ENCODE measurements around the gene AGPAT3. TPM values are rescaled to one million over a fixed set of nuclear protein-coding genes. Genes with fewer than 3 reads are reported as not detected.

The AGPAT3 gene
- total RNA-seq, 1 donor from 2014 or later: 45.4 TPM

GRCh38 chr21:43900078-43900385 is 35.0 kb downstream of the AGPAT3 start:
- TF ChIP-seq, protein P1, sequence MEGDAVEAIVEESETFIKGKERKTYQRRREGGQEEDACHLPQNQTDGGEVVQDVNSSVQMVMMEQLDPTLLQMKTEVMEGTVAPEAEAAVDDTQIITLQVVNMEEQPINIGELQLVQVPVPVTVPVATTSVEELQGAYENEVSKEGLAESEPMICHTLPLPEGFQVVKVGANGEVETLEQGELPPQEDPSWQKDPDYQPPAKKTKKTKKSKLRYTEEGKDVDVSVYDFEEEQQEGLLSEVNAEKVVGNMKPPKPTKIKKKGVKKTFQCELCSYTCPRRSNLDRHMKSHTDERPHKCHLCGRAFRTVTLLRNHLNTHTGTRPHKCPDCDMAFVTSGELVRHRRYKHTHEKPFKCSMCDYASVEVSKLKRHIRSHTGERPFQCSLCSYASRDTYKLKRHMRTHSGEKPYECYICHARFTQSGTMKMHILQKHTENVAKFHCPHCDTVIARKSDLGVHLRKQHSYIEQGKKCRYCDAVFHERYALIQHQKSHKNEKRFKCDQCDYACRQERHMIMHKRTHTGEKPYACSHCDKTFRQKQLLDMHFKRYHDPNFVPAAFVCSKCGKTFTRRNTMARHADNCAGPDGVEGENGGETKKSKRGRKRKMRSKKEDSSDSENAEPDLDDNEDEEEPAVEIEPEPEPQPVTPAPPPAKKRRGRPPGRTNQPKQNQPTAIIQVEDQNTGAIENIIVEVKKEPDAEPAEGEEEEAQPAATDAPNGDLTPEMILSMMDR (IDR thresholded peaks at IDR 0.05): no peak
- no peak overlapping the region for H3K4me3 Mint-ChIP-seq (ENCODE audit: unreplicated experiment)
- no peak overlapping the region for H3K27ac Mint-ChIP-seq (ENCODE audit: unreplicated experiment)
- peaks cover 4% of the 10 kb centered on the region for H3K4me1 Mint-ChIP-seq (ENCODE audit: low read depth)
- H3K36me3 Mint-ChIP-seq (ENCODE audit: low read depth): peaks cover 10% of the 10 kb centered on the region
- H3K27me3 Mint-ChIP-seq (ENCODE audit: low read depth): no peaks in the 10 kb centered on the region
- no peak for DNase-seq (ENCODE audit: low spot score)
- peaks cover 3% of the 10 kb centered on the region for H3K9me3 Mint-ChIP-seq (ENCODE audit: low read depth)

- Mint-ChIP-seq H3K27me3 (ENCODE audit: low read depth) (no peaks in the 10 kb centered on the region), H3K4me1 (ENCODE audit: low read depth) (peaks cover 4% of the 10 kb centered on the region), H3K36me3 (ENCODE audit: low read depth) (peaks cover 10% of the 10 kb centered on the region), H3K9me3 (ENCODE audit: low read depth) (peaks cover 3% of the 10 kb centered on the region), H3K4me3 (ENCODE audit: unreplicated experiment) (no peak overlapping the region), H3K27ac (ENCODE audit: unreplicated experiment) (no peak overlapping the region)
- DNase-seq (ENCODE audit: low spot score): peak; percentile 72
- TF ChIP-seq, protein P1 (IDR thresholded peaks at IDR 0.05): no peak
Measured at GRCh38 chr21:43900690-43901089, 35.7 kb downstream of the AGPAT3 start.

DNA sequence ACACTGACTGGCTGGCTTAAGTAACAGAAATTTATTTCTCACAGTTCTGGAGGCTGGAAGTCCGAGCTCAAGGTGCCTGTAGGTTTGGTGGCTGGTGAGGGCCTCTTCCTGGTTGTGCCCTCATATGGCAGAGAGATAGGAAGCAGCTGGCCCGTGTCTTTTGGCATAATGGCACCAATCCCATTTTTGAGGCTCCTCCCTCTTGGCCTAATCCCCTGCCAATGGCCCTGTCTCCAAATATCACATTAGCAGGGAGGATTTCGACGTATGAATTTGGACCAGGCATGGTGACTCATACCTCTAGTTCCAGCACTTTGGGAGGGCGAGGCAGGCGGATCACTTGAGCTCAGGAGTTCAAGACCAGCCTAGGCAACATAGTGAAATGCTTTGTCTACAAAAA is 37.4 kb downstream of the AGPAT3 start:
- Mint-ChIP-seq H3K4me1 (ENCODE audit: low read depth) (peaks cover 4% of the 10 kb centered on the region), H3K9me3 (ENCODE audit: low read depth) (peaks cover 3% of the 10 kb centered on the region), H3K4me3 (ENCODE audit: unreplicated experiment) (no peak overlapping the region), H3K36me3 (ENCODE audit: low read depth) (peaks cover 13% of the 10 kb centered on the region), H3K27me3 (ENCODE audit: low read depth) (no peaks in the 10 kb centered on the region), H3K27ac (ENCODE audit: unreplicated experiment) (no peak overlapping the region)
- TF ChIP-seq, protein P1 (IDR thresholded peaks at IDR 0.05): no peak
- DNase-seq (ENCODE audit: low spot score): peak; percentile 28

DNA sequence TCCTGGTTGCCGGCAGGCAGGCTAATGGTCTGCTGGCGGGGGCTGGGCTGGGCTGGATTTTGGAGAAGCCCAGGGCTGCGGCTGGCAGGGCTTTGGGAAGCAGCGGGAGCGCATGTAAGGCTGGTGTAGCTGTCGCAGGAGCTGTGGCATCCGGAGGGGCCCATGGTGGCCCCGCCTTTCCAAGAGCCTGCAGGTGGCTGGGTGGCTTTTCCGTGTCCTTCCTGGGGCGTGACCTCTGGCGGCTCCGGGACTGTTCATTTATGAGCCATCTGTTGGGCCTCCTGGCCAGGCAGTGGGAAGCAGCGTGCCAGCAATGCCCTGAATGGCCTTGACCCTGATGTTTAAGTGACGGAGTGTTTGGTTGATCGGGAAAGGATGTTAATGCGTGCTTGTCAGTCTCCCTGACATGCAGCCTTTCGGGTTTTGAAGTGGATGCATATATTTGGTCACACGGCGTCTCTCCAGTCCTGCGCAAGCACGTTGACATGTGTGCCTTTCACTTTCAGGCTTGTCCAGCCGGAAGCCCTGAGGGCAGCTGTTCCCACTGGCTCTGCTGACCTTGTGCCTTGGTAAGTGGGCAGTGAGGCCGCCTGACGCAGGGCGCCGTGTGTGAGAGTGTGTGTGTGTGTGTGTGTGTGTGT is 38.5 kb downstream of the AGPAT3 start:
- Mint-ChIP-seq H3K4me1 (ENCODE audit: low read depth) (peaks cover 9% of the 10 kb centered on the region), H3K36me3 (ENCODE audit: low read depth) (peaks cover 10% of the 10 kb centered on the region), H3K4me3 (ENCODE audit: unreplicated experiment) (no peak overlapping the region), H3K27me3 (ENCODE audit: low read depth) (no peaks in the 10 kb centered on the region), H3K27ac (ENCODE audit: unreplicated experiment) (no peak overlapping the region), H3K9me3 (ENCODE audit: low read depth) (peaks cover 3% of the 10 kb centered on the region)
- DNase-seq (ENCODE audit: low spot score): peak; percentile 81
- TF ChIP-seq, protein P1 (IDR thresholded peaks at IDR 0.05): no peak

DNA sequence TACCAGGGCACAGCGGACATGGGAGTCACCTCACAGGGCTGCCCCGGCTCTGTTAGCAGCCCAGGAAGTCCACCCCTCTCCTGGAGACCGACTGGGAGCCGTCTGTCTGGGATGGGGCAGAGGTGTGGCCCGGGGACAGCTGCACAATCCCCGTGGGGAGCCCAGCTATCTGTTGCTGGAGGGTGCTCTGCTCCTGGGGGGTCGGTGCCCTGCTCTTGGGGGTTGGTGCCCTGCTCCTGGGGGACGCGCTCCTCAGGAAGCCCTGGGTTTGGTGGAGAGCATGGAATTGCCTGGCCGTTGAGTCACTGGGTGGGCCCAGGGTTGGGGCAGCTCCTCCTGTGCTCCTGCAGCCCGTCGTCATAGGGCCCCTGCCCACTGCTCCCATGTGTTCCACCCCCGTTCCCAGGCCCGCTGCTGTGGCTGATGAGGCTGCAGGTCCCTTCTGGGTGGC is 39.3 kb downstream of the AGPAT3 start:
- peaks cover 9% of the 10 kb centered on the region for H3K4me1 Mint-ChIP-seq (ENCODE audit: low read depth)
- TF ChIP-seq, protein P1 (IDR thresholded peaks at IDR 0.05): no peak
- H3K36me3 Mint-ChIP-seq (ENCODE audit: low read depth): peaks cover 6% of the 10 kb centered on the region
- no peaks in the 10 kb centered on the region for H3K9me3 Mint-ChIP-seq (ENCODE audit: low read depth)
- no peak overlapping the region for H3K27ac Mint-ChIP-seq (ENCODE audit: unreplicated experiment)
- DNase-seq (ENCODE audit: low spot score): peak; percentile 79
- no peaks in the 10 kb centered on the region for H3K27me3 Mint-ChIP-seq (ENCODE audit: low read depth)
- H3K4me3 Mint-ChIP-seq (ENCODE audit: unreplicated experiment): no peak overlapping the region
